ENCODE results near the gene SPOCK1.

The SPOCK1 gene

DNA sequence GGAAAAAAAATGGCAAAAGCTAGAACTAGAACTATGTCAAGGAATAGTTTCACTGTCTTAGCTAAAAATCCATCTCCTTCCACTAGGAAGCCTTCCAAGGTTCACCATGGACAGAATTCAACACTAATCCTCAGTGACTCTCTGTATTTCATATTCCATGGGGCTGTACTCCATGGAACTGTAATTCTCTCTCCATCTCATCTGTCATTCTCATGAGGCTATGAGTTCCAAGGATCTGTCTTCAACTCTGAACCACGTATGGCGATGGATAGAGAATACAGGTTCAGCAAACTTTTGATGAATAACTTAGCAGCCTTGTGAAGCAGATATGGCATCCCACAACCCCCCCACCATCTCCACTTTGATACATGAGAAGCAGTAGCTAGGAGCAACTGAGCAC lies 184.0 kb downstream of the SPOCK1 start:
- TF ChIP-seq GATA3 (IDR thresholded peaks at IDR 0.05; ENCODE audit: low read depth, low read length) = no peak

GRCh38 chr5:137313526-137314175 lies 185.5 kb downstream of the SPOCK1 start:
- TF ChIP-seq GATA3 (IDR thresholded peaks at IDR 0.05; ENCODE audit: low read depth, low read length) (no peak), GATA2 (IDR thresholded peaks at IDR 0.05; ENCODE audit: low read depth, low read length) (no peak)

GRCh38 chr5:137312011-137312410 lies 187.1 kb downstream of the SPOCK1 start:
- TF ChIP-seq GATA3 (IDR thresholded peaks at IDR 0.05; ENCODE audit: low read depth, low read length) (no peak), GATA2 (IDR thresholded peaks at IDR 0.05; ENCODE audit: low read depth, low read length) (no peak)

GRCh38 chr5:137310051-137310730 lies 188.9 kb downstream of the SPOCK1 start:
- TF ChIP-seq GATA3 (IDR thresholded peaks at IDR 0.05; ENCODE audit: low read depth, low read length) (no peak), GATA2 (IDR thresholded peaks at IDR 0.05; ENCODE audit: low read depth, low read length) (no peak)

DNA sequence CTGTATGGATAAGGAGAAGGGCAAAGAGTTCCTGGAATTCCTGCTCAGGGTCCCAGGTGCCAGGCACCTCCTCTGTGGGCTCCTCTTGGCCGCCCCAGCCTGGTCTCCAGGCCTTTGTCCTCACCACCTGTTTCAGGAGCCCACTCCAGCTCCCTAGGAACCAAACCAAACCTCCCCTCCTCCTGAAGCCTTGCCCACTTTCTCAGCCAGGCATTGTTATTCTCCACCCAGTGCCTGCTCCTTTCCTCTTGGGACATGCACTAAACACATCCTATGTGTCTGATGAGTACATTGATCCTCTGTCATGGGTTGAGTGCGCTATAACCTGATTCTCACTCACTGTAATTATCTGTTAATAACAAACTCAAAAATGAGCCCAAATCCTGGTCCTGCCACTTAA lies 189.8 kb downstream of the SPOCK1 start:
- no peak for TF ChIP-seq GATA2 (IDR thresholded peaks at IDR 0.05; ENCODE audit: low read depth, low read length)
- no peak for TF ChIP-seq GATA3 (IDR thresholded peaks at IDR 0.05; ENCODE audit: low read depth, low read length)

- no peak for TF ChIP-seq GATA2 (IDR thresholded peaks at IDR 0.05; ENCODE audit: low read depth, low read length)
- no peak for TF ChIP-seq GATA3 (IDR thresholded peaks at IDR 0.05; ENCODE audit: low read depth, low read length)
These were observed 190.8 kb downstream of the SPOCK1 start for GRCh38 chr5:137308311-137308710.

DNA sequence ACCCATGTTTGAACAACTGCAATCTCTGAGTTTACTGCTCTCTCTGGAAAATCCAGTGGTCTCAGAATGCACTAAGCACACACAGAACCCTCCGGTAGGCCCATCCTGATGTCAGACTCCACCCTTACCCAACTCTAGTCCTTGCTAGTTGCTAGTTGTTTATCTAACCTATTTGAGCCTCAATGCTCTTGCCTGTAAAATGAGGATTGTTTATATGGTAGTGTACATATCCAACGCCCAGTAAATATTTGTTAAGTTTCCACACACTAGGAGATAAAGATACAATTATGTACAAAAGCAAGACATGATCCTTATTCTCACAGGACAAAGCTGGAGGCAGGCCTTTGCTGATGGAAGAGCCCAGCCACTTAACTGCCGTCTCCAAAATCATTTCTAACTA lies 192.2 kb downstream of the SPOCK1 start:
- no peak for TF ChIP-seq GATA2 (IDR thresholded peaks at IDR 0.05; ENCODE audit: low read depth, low read length)
- no peak for TF ChIP-seq GATA3 (IDR thresholded peaks at IDR 0.05; ENCODE audit: low read depth, low read length)

DNA sequence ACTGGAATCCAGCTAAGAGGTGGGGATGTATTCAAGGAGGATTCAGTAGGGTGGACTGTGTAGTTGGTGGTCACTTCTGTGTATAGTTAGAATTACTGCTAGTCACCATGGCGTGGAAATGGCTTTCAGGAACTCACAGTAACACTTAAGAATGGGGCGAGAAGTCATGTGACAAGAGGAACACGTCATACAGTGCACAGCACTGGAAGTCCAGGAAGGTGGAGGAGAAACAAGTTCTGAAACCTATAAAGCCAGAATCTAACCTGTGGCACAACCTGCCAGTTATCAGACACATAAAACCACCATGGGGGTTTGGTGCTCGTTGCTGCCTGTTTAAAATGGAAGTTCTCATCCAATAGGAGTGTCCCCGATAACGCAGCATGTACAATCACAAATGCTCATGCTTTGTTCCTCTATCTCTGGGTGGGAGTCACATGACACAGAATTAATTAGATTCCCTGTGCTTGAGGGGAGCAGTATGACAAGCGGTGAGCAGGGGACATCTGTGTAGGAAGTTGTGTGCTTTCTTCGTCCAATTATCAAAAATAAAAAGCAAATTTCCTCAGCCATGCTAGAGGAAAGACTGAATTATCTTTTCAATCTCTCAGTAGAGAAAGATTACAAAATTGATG lies 193.0 kb downstream of the SPOCK1 start:
- 0 out of 2 replicates have a peak, but pooled peaks have one; percentile 26 for TF ChIP-seq GATA3 (IDR thresholded peaks at IDR 0.05; ENCODE audit: low read depth, low read length)
- peak; percentile 58 for TF ChIP-seq GATA2 (IDR thresholded peaks at IDR 0.05; ENCODE audit: low read depth, low read length)

DNA sequence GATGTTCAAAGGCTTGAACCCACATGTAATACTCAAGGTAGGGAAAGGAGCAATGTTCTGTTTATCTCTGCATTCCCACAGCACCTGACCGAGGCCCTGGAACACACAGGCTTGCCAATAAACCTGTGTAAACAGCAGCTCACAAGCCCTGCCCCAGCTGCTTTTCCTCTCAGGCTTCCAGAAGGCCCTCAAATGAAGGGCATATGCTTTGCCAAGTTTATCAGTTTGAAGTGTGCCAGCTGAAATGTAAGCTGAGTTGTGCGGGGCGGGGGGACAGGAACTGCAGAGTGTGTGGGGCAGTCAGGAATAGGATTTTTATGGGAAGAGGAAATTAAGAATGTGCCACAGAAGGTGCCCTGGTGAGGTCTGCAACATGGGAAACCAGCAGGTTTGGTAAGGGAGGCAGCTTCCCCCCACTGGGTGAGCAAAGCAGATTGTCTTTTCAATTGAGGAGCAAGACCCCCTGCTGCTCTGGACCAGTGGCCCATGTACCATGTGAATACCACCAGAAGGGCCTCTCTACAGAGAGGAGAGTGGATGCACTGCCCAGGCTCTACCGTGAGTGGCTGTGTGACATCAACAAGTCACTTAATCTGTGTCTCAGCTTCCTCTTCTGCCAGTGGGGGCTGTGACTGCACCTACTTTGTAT lies 194.8 kb downstream of the SPOCK1 start:
- TF ChIP-seq GATA3 (IDR thresholded peaks at IDR 0.05; ENCODE audit: low read depth, low read length) (no peak), GATA2 (IDR thresholded peaks at IDR 0.05; ENCODE audit: low read depth, low read length) (no peak)

- TF ChIP-seq GATA3 (IDR thresholded peaks at IDR 0.05; ENCODE audit: low read depth, low read length) (no peak), GATA2 (IDR thresholded peaks at IDR 0.05; ENCODE audit: low read depth, low read length) (no peak)
These were observed 195.6 kb downstream of the SPOCK1 start for GRCh38 chr5:137303509-137303908.

GRCh38 chr5:137300411-137301240 lies 198.5 kb downstream of the SPOCK1 start:
- TF ChIP-seq GATA2 (IDR thresholded peaks at IDR 0.05; ENCODE audit: low read depth, low read length) (no peak), GATA3 (IDR thresholded peaks at IDR 0.05; ENCODE audit: low read depth, low read length) (no peak)

GRCh38 chr5:137296213-137296781 lies 202.8 kb downstream of the SPOCK1 start:
- TF ChIP-seq GATA3 (IDR thresholded peaks at IDR 0.05; ENCODE audit: low read depth, low read length) (no peak), GATA2 (IDR thresholded peaks at IDR 0.05; ENCODE audit: low read depth, low read length) (no peak)

DNA sequence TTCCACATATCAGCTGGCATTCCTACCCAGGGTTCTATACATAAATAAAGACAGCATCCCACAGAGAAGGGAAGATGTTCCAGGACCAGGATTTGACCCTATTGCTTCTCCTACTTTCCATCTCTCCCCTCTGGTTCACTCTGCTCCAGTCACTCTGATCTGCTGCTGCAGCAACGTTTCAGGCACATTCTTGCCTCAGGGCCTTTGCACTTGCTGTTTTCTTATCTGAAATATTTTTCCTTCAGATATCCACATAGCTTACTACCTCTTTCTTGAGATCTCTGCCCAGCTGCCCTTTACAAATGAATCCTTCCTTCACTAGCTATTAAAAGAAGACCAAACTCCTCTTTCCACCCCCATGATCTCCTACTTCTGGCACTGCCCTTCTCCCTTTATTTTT lies 204.5 kb downstream of the SPOCK1 start:
- TF ChIP-seq GATA2 (IDR thresholded peaks at IDR 0.05; ENCODE audit: low read depth, low read length) (no peak), GATA3 (IDR thresholded peaks at IDR 0.05; ENCODE audit: low read depth, low read length) (no peak)

All from SH-SY5Y (cell line).